Measurements from ENCODE around the gene NAA30. TPM values are rescaled to one million over a fixed set of nuclear protein-coding genes. Genes with fewer than 3 reads are reported as not detected.

The NAA30 gene
- total RNA-seq: 17.6 TPM

DNA sequence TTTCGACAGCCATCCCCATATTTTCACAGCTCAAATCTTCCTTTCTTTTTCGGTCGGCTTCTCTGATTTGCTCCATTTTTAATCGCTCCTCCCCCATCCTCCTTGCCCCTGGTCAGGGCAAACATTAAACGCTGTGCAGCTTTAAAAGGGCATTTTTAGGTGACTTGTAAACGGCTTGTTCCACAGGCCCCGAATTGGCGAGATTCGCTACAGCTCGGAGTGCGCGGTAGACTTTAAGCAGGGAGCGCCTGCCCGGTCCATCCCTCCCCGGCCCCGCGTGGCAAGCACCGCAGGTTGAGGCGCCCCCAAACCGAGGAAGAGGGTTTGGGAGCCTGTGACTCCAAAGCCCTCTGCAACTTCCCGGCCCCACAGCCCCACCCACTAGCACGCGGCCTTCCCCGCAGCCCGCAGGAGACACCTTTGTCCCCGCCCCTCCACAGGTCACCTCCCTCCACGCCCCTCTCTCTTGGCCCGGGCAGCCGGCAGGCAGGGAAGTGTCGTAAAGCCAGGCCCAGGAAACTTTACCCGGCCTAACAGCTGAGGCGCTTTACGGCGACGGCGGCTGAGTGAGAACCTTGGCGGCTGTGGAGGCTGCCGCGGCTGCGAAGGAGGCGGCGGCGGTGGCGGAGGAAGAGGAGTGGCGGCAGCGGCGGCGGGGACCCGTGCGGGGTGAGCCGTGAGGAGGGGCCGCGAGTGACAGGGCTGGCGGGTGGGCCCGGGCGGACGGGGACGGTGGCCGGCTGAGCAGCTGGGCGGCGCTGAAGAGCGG is at the start of gene NAA30:
Gene NAA30 (plus strand): TSS at position 550 of the 769 bp plus-strand sequence. CDS start 372 bp downstream, outside the sequence.

Other genes with a start within 250 kb of the NAA30 start
- gene EXOC5, start 121.7 kb upstream of the NAA30 start, total RNA-seq: 40.9 TPM
- 32.5 TPM for gene AP5M1, start 121.6 kb upstream of the NAA30 start, total RNA-seq
- 176 TPM for gene CCDC198, start 103.3 kb downstream of the NAA30 start, total RNA-seq

Measured in metanephros (tissue), 1 donor.